SHP77 (cell line): ENCODE data around the gene DNAJC7.

Source experiments
- DNase-seq, 2 experiments: peaks; one replicate each; lab custom pipeline; 2025; lab: John Stamatoyannopoulos, UW

DNAJC7 gene, protein sequence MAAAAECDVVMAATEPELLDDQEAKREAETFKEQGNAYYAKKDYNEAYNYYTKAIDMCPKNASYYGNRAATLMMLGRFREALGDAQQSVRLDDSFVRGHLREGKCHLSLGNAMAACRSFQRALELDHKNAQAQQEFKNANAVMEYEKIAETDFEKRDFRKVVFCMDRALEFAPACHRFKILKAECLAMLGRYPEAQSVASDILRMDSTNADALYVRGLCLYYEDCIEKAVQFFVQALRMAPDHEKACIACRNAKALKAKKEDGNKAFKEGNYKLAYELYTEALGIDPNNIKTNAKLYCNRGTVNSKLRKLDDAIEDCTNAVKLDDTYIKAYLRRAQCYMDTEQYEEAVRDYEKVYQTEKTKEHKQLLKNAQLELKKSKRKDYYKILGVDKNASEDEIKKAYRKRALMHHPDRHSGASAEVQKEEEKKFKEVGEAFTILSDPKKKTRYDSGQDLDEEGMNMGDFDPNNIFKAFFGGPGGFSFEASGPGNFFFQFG

DNA sequence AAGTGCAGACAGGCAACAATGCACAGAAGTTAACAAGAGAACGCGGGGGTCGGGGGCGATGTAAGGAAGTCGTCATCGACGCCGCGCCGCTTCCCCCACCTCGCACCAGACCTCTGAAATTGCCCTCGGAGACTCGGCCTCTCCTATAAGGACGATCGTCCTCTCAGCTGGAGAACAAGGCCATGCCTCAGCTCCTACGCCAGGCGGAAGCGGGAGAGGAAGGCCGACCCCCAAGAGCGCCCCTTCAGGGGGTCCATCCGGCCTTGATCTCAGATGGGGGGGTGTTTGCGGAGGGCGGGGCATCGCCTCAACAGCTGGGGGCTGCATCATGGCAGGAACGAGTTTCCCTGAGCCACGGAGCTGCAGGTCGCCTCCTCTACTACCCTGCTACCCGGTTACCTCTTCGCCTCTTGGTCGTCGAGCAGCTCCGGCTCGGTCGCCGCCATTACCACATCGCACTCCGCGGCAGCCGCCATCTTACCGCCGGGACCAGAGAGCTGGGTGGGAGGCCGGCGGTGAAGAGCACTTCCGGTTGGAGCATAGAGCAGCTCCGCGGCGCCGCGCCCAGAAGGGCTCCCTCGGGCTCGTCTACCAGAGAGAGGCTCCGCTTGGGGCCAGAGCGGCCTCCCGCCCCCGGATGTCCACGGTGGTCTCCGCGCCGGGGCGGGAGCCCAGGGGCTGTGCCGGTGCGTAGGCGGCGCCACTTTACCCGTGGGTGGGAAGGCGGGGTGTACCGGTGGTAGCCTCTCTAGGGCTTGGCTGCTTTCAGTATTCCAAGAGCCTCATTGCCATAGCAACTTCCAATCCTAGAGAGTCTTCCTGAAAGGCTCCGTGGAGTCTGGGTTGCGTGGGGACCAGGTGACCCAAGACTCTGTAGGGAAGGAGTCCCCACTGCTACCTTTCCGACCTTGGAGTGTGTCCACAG is at the start of gene DNAJC7:
DNAJC7 (minus strand) TSS at position 499 of the 925 bp plus-strand sequence; CDS start at position 476, 23 bp downstream.
- peak; percentile 91 to 92 for DNase-seq

DNA sequence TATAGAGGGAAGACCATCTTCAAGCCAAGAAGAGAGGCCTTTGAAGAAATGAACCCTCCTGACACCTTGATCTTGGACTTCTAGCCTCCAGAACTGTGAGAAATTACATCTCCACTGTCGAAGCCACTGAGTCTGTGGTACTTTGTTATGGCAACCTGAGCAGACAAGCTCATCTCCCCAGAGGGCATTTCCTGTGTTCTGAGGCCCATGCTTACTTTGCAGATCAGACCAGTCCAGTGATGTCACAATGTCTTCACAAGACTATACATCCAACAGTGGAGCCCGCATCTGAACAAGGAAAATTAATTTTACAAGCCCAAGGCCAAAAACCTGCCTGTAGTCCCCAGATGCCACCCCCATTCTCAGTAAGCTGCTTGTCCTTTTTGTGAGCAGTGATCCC is 48.0 kb upstream of the DNAJC7 start:
- no peak for DNase-seq

DNA sequence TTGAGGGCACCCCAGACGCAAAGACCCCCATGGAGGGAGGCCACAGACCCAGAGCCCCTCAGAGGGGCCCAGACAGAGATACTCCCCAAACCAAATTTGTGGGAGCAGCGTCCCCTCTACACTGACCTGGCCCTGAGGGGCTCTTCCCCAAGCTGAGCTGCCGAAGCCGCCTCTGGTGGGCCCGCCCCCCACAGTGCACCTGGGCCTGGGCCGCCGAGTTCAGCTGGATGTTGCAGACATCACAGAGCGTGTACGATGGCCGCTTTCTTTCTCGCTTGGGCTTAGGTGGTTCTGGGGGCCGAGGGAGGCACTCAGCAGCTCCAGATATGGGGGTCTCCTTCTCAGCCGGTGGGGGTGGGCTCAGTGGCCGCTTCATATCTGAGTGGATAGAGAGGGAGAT is 45.4 kb upstream of the DNAJC7 start:
- DNase-seq = no peak

DNA sequence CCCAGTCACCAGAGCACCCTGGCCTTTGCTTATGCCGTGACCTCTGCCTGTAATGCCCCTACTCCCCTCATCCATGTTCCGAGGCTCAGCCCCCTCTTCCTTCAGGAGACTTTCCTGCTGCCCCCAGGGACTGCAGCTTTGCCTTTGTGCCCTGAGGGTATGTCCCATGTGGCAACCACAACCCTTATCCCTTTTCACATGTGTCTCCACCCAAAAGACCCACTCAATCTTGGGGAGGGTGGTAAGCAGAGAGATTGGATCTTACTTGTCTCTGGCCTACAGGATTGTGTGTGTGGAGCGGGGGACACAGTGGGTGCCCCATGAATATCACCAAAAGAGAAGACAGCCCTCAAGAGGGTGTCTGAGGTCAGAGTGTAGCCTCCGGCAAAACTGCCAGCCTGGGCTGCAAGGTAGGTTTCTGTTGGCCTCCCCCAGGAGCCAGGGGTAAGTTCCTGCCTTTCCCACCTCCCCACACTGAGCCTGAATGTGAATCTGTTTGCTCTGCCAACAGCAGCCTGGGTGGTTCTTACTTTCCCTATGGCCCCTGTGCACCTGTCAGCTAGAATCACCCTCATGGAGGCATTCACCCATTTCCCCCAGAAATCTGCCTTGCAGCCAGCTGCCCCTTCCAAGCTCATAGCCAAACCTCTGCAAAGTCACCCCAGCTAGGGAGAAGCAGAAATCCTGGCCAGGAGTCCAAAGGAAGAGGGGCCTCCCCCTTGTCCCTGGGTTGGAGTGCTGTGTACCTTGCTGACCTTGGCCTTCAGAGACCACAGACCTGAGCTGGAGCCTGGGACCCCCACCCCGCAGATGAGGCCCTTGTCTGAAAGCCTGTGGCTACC is 44.6 kb upstream of the DNAJC7 start:
- peak in 1 of 2 experiments; percentile 18 for DNase-seq

DNA sequence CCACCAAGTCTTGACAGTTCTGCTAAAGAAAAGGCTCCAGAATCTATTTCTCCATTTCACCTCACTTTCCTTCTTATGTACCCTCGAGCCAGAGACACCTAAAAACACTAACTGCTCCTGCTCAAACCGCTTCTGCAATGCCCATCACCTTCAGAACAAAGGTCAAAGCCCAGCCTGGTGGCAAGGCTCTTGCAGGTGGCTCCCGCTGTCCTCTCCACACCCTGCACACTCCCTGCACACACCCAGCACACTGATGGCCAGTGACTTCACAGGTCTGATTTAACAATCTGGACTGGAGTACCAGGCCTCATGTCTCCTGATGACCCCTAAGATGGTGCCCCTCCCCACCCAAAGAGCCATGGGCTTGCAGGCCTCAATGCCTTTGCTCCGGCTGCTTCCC is 43.0 kb upstream of the DNAJC7 start:
- no peak for DNase-seq

DNA sequence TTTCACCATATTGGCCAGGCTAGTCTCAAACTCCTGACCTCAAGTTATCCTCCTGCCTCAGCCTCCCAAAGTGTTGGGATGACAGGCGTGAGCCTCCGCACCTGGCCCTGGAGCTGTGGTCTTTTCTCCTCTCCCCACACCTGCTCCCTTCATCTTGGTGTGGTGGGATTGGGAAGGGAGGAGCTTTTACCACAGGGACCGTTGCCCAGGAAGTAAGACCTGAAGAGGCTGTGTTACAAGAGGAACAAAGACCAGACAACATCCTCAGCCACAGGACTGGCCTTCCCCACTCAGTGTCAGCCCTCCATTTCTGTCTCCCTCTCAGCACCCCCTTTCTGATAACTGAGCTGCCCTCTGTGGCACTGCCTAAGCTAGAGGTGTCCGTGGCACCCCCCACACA is 42.6 kb upstream of the DNAJC7 start:
- no peak for DNase-seq

DNA sequence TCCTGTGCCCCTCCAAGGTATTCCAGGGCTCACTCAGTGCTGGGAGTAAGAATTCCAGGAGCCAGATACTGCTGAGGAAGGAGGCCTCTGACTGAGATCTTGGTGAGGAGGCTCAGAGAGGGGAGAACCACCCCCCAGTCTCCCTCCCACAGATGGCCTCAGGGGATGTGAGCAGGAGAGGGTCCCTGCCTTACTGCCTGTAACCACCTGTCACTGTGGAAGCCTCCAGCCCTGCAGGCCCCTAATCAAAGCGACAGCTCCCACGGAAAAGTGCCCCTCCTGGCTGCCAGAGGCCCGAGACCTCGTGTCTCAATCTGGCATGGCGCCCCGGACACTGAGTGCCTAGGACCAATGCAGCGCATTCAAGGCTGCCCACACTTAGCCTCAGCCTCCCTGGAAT is 40.8 kb upstream of the DNAJC7 start:
- DNase-seq = no peak

DNA sequence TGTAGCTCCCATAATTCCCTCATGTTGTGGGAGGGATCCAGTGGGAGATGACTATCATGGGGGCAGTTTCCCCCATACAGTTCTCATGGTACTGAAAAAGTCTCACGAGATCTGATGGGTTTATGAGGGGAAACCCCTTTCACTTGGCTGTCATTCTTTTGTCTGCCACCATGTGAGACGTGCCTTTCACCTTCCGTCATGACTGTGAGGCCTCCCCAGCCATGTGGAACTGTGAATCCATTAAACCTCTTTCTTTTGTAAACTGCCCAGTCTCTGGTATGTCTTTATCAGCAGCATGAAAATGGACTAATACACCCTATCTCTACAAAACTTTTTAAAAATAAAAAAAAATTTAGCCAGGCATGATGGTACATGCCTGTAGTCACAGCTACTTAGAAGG is 39.4 kb upstream of the DNAJC7 start:
- DNase-seq = no peak

DNA sequence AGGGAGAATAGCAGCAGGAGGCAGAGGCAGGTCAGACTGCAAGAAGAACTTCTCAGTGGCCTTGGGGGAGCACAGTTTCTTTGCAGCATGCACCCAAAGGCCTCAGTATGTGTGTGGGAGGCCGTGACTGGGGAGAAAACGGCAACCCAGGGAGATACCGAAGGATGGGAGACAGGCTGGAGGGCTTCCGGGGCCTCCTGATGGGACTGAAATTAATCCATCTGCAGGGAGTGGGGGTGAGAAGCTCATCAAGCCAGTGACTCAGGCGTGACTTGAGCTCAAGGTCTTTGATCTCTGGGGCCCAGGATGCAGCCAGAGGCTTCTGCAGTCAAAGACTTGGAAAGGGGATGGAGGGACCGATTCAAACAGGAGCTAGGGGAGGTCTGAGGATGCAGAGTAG is 38.3 kb upstream of the DNAJC7 start:
- no peak for DNase-seq

DNA sequence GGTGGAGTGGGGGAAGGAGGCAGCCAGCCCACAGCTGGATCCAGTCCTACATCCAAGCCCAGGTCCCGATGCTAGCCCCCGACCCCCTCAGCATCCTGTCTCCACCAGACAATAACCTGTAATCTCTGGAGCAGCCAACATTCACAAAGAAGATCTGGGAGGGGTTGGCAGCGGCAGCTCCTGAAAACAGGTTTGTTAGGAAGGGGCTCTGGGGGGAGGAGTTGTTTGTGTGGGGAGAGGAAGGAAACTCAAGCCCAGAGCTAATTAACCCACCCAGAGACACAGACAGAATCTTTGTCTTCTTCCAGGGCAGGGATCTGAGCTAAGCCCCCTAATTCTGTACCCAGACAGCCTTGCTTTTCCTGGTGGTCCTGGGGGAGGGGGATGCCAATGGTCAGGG is 37.8 kb upstream of the DNAJC7 start:
- DNase-seq = no peak

DNA sequence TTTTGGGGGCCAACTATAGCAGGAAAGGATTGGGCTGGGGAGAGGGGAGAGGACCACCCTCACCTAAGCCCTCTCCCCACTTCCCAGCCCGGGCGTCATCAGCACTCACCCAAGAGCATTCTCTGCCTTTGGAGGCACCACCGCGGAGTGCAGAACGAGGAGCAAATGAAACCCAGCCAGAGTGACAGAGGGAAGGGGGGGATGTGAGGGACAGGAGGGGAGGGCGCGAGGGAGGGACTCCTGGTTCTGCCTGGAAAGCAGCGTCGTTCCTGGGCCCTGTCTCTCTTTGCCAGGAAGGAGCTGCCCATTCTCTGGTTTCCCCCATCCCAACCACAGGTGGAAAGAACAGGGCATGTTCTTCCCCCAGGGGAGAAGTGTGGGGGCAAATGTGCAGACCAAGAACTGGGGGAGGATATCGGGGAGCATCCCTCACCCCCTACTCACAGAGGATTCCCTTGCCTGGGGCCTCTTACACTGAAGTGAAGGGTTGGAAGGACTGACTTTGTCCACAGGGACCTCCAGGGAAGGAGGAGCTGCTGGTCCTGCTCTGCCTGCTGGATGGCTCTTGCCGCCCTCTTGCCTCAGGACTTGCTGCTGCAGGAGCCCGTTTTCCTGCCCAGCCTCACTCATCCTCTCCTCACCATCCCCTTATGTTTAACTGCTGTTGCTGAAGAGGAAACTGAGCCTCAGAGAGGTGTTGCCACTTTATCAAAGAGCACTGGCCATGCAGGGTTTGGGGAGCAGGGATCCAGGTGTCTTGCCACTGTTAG is 36.7 kb upstream of the DNAJC7 start:
- no peak for DNase-seq

DNA sequence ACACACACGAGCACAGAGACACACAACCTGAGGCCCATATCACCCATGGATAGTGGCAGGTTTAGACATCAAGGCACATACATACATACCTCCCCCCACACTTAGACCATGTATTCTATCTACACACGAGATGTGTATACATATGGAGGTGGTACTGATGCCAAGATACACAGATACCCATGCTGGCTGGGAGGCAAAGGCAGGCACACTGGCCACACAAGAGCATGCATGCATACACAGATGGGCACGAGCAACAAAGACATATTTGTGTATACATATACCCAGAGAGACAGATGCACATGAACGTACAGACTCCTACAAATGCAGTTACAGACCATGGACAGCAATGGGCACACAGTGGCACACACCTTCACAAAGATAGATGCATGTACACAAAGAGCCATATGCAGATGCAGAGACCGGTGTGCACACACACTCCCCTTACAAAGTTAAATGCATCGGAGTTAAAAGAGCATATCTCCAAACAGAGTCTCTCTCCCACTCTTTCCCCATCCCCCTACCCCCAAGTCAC is 35.2 kb upstream of the DNAJC7 start:
- DNase-seq = no peak

DNA sequence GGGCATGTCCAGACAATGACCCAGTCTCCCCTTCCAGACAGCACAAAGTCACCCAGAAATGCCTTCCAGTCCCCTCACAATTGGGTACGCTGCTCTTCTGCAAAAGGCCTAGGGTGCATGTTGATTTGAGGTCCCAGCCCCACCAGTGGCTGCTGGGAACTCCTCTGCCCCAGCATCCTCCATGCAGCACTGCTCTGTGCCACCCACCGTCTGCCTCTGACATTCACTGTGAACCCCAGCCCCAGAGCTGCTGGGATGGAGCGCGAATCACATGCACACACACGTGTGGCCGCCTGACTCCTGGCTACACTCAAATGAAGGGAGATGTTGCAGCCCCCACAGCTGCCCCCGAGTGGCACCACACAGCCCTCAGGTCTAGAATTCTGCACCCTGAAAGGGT is 34.4 kb upstream of the DNAJC7 start:
- no peak for DNase-seq

DNA sequence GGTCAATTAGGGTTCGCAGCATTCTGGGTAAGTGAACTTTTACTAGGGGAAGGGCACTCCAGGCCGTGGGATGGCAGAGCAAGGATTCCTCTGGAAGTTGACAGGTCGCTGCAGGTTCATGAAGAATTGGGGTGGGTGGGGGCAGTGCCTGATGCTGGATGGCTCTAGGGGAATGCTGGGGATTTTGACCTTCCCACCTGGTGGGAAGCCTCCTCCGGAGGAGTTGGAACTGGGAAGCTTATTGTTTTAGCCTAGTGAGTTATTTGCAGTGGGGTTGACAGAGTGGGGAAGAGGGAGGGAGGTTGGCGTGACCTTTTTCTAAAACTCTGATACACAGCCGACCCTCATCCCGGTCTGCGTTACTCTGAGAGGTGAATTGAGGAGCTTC is 33.8 kb upstream of the DNAJC7 start:
- no peak for DNase-seq

DNA sequence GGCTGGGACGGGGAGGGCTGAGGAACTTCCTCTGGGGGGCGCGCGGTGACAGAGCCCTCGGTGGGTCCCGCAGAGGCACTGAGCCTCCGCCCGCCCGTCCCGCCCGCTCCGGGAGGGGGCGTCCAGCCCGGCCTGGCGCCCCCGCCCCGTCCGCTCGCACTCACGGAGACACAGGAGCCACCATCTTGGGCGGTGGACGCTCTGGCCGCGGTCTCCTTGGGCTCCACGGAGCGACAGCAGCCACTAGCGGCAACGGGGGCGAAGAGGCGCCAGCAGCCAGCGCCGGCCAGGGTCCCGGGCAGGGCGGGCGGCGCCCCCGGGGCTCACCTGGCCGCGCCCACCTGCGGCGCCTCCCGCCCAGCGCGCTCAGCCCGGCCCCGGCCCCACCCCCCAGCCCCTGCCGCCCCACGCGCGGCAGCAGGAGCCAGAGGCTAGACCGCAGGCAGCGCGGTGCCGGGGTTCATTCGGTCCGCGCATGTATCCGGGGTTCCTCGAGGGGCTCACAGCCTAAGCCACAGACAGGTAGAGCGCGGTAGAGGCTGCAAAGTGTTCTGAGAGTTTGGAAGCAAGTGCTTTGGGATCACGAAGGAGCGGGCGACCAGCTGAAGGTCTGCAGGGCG is 33.3 kb upstream of the DNAJC7 start, which contains the start of gene C17orf113:
C17orf113 (minus strand) TSS at position 209 of the 620 bp plus-strand sequence. CDS start 7,225 bp downstream, outside the sequence.
- peak in 1 of 2 experiments; percentile 49 for DNase-seq

DNA sequence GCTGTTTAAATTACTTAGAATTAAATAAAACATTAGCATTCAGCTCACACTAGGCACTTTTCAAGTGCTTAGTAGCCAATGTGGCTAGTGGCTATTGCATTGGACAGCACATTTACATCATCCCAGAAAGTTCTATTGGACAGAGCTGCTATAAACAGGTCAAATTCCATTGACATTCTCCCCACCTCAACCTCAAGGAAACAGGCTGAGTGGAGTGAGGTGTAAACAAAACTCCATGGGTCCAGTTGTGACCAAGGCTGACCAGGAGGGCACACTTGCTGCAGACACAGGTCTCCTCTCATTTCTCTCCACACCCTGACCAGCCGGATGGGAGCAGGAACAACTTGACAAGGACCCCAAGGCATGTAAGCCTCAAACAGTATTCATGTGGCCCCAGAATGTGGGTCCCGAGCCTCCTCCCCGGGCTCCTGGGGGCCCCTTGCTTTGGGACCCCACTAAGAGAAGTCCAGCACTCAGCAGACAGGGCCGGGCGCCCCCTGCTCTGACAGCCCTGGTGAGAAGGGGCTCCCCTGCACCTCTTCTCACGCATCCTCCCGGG is 32.7 kb upstream of the DNAJC7 start:
- no peak for DNase-seq

DNA sequence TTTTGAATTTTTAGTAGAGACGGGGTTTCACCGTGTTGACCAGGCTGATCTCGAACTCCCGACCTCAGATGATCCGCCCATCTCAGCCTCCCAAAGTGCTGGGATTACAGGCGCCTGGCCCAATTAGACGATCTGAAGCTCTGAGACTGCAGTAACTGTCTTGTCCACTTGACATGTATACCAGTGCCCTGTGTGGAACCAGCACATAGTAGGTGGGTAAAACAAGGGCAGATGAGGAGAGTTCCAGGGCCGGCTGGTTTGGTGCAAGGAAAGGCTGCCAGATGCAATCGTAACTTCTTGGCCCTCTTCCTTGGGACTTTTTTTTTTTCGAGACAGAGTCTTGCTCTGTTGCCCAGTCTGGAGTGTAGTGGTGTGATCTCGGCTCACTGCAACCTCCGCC is 30.1 kb upstream of the DNAJC7 start:
- DNase-seq = no peak

DNA sequence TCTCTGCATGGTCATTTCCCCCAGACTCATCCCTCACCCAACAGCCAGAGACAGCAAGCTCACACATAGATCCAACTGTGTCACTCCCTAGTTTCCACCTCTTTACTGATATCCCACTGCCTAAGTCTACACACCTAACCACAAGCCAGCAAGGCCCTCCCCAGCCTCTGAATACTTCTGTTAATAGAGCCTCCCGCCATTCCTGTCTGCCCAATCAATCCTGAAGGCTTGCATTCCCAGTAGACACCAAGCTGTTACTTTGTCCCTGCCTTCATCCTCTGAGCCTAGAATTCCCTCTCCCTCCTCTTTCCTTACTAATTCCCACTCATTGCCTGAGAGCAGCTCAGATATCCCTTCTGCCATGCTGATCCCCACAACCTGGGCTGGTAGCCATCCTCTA is 28.5 kb upstream of the DNAJC7 start:
- DNase-seq = no peak

DNA sequence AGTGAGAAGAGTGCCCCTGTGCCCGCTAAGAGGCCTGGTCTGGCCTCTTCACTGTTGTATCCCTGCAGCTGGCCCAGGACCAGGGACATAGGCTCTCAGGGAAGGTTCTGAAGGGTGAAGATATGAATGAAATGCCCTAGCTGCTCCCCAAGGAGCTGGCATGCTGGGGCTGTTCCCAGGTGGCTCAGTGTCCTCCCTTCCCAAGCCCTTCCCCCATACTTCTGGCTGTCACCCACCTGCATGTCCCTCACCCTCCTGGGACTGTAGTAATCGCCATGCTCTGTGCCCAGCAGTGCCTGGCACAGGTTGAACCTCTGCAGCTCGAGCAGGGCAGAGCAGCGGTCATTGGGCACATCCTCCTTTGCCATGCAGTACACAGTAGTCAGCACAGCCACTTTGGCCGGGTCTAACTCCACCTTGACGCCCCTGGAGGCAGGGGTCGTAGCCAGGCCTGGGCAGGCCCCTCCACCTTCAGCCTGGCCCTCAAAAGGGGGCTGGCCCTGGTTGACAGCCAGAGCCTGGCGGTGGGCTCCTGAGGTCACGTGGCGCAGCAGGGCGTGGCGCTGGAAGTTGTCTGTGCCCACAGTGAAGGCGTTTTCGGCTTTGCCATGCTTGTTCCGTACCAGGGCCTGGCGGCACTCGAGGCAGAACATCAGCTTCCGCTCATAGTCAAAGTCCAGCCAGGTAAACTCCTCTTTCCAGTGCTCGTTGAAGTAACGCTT is 25.5 kb upstream of the DNAJC7 start:
- no peak for DNase-seq
